GM18511 (cell line): ENCODE measurements around the gene GNA12.
A peak's percentile ranks its signal among the peaks of the same experiment; 100 is the strongest.
"Not testable (repeated sequence)": the region's sequence is repeated elsewhere in the genome, so short reads cannot be mapped to it uniquely, and the experiment has no call there.

Experiments
- ATAC-seq: cut with Tn5 transposase; IDR thresholded peaks from one replicate; pipeline ENCODE4 v1.9.1; 2021; ENCODE audit warnings: mild to moderate bottlenecking, moderate library complexity; ENCODE audit not compliant: unreplicated experiment

The GNA12 gene

DNA sequence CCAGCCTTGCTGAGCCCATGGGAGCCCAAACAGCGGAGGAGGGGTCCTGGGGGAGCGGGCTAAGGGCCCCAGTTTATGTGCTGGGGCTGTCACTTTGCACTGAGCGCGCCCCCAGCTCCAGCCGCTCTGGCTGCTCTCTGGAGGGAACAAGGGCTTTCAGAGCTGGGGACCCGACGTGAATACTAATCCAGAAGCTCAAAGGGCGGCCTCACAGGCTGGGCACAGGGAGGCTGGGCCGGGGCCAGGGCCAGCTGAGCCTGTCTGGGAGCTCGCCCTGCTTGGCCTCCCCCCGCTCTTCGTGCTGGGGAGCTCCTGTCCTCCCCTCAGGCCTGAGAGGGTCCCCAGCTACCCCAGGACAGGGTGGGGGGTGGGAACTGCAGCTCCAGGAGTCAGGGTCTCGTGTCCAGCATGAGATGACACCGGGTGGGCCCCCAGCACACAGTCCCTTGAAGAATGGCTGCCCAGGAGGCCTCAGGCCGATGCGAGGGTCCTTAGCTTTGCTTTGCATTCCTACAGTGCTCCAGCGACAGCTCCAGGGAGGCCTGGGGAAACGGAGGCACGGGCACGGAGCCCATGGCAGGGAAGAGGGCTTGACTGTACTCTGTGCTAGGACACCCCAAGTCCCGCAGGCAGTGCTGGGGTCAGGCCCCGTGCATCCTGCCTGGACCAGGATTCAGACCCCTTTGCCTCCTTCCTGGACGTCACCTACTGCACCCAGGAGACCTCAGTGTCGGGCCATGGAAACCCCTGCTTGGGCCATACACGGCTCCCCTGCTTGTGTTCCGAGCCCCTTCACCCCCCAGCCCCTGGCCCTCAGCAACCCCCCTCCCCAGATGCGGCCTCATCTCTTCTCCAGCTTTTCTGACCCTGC is 161.9 kb downstream of the GNA12 start:
- no peak for ATAC-seq

DNA sequence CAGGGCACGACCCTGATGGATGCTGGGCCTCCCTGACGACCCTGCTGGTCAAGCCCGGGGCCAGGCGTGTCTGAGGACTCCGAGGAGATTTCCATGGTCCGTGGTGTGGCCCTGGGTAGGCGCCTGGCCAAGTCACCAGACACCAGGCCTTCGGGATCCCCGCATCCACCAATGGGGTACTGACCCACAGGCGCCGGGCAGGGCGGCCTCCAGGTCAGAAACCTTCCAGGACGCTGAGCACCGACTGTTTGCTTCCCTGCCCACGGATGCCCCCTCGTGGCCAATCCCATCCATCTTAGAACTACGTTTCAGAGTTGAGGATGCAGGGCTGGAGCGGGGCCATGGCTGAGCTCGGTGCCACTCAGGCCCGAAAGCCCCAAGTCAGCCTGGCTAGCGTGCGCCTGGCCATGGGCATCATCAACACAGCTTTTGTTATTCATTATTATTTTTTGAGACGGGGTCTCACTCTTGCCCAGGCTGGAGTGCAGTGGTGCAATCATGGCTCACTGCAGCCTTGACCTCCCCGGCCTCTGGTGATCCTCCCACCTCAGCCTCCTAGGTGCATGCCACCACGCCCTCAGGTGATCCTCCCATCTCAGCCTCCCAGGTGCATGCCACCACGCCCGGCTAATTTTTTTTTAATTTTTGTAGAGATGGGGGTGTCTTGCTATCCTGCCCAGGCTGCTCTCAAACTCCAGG is 163.2 kb downstream of the GNA12 start:
- peak; percentile 52 for ATAC-seq

DNA sequence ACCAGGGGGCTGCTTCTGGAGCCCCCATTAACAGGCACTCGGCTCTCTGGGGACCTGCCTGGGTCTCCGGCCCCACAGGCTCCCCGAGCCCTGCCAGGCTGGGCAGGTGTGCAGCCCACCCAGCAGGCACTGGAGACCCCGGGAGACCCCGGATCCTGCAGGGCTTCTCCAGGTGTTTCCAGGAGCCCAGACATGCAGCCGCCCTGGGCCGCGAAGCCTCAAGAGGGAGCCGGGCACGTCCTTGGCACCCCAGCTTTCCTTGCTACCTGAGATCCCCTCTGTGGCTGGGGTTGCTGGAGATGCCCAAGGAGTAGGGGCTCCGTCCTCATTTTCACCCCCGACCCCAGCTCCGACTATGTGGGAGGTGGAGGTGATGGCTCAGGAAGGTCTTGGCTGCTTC is 163.9 kb downstream of the GNA12 start:
- no peak for ATAC-seq

DNA sequence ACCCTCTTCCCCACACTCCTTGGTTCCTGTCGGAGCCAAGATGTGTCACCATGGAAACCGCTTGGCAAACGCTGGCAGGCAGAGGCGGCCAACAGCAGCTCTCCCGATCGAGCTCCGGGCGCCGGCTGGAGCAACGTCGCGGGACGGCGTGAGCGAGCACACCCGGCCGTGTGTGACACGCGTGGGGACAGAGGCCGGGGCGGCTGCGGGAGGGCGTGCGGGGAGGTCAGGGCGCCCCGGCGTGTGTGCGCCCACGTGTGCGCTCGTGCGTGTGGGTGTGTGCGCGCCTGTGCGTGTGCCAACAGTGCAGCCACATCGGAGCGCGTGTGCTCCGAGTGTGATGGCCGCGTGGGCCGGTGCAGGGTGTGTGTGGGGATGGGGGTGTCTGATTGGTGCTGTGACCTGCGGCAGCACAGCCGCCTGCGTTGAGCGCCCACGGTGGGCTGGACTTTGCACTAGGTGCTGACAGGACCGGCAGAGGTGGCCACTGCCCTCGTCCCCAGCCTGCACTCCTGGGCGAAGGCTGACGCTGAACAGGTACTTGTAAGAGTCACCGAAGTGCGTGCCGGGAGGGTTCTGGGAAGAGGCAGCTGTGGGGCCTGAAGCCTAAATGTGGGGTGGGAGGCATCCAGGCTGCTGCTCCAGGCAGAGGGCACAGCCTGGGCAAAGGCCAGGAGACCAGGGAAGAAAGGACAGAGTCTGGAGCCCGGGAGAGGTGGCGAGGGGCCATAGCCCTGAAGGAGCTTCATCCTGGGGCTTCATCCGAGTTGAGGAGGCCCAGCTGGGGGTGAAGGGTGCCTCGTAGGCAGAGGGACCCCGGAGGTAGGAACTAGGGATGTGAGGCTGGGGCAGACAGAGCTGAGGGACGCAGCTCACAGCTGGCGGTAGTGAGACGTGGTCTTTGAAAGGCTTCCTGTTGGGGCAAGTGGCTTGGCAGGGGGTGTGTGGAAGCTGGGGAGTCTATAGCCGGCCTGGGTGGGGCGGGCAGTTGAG is 164.7 kb downstream of the GNA12 start:
- not testable (repeated sequence) for ATAC-seq

DNA sequence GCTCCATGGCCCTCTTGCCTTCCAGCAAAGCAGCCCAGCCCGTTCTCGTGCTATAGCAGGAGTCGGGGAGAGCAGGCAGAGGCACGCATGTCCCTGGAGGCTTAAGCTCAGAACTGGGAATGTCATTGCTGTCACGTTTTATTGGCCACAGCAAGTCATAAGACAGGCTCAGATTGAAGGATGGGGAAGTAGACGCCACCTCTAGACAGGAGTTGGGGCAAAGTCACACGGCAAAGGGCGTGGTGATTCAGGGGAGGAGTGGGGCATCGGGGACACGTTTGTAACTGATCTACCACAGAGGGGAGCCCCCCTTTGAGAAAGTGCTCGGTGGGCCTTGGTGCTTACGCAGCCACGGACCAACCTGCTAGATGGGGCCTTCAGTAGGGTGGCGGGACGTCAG is 165.7 kb downstream of the GNA12 start:
- ATAC-seq = not testable (repeated sequence)
